ENCODE results near the gene CA11. TPM values are rescaled to one million over a fixed set of nuclear protein-coding genes. Genes with fewer than 3 reads are reported as not detected.

CA11 gene
- total and polyA plus RNA-seq, 4 donors = 0.88 to 13.0 (median 5.1) TPM

- ATAC-seq (ENCODE audit: insufficient read depth, low FRiP score) (no peak), DNase-seq (no peak)
- Histone ChIP-seq H3K9me3 (ENCODE audit: control insufficient read depth in 4 of 4, insufficient read depth in 3 of 4, low read length in 3 of 4) (no peaks in the 10 kb centered on the region), H3K27me3 (ENCODE audit: control insufficient read depth in 3 of 3, insufficient read depth in 3 of 3, low read length in 2 of 3) (no peaks in the 10 kb centered on the region), H3K4me1 (ENCODE audit: control insufficient read depth in 5 of 5, insufficient read depth in 5 of 5, low read length in 5 of 5) (no peaks in the 10 kb centered on the region), H3K36me3 (ENCODE audit: control insufficient read depth in 4 of 4, insufficient read depth in 4 of 4, low read length in 4 of 4) (no peaks in the 10 kb centered on the region), H3K27ac (ENCODE audit: low read depth in 1 of 2, low read length in 1 of 2) (no peak overlapping the region), H3K4me3 (no peak overlapping the region), H3K9ac (ENCODE audit: insufficient read depth in 1 of 2, low read length in 2 of 2) (no peak overlapping the region)
- TF ChIP-seq CTCF (IDR thresholded peaks at IDR 0.05; ENCODE audit: control extremely low read depth, extremely low read depth) = no peak
- 73 to 76% methylated on average over 37 to 39 of the region's 39 CpGs for WGBS, 2 donors
Observed at GRCh38 chr19:48596679-48597465, 49.1 kb downstream of the CA11 start.

DNA sequence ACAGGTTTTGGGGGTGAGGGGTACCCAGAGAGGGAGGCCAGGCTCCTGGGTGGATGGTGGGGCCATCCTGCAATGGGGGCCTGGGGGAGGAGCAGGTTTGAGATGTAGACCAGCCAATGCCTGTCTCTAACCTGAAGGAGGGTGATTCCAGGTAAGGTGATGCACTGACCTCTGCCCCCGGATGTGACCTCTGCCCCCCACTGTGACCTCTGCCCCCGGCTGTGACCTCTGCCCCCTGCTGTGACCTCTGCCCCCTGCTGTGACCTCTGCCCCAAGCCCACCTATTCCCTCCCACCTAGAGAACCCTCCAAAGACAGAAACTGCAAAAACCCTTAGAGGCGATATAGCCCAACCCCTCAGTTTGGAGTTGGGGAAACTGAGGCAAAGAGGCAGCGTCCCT lies 49.8 kb downstream of the CA11 start:
- no peak for TF ChIP-seq CTCF (IDR thresholded peaks at IDR 0.05; ENCODE audit: control extremely low read depth, extremely low read depth)
- no peak overlapping the region for H3K9ac ChIP-seq (ENCODE audit: insufficient read depth in 1 of 2, low read length in 2 of 2)
- H3K27me3 ChIP-seq (ENCODE audit: control insufficient read depth in 3 of 3, insufficient read depth in 3 of 3, low read length in 2 of 3) = no peaks in the 10 kb centered on the region
- no peak for ATAC-seq (ENCODE audit: insufficient read depth, low FRiP score)
- no peaks in the 10 kb centered on the region for H3K9me3 ChIP-seq (ENCODE audit: control insufficient read depth in 4 of 4, insufficient read depth in 3 of 4, low read length in 3 of 4)
- H3K4me1 ChIP-seq (ENCODE audit: control insufficient read depth in 5 of 5, insufficient read depth in 5 of 5, low read length in 5 of 5) = no peaks in the 10 kb centered on the region
- DNase-seq = no peak
- no peak overlapping the region for H3K4me3 ChIP-seq
- WGBS, 2 donors = 89% methylated on average over 4 of the region's 4 CpGs
- H3K36me3 ChIP-seq (ENCODE audit: control insufficient read depth in 4 of 4, insufficient read depth in 4 of 4, low read length in 4 of 4) = no peaks in the 10 kb centered on the region
- no peak overlapping the region for H3K27ac ChIP-seq (ENCODE audit: low read depth in 1 of 2, low read length in 1 of 2)

DNA sequence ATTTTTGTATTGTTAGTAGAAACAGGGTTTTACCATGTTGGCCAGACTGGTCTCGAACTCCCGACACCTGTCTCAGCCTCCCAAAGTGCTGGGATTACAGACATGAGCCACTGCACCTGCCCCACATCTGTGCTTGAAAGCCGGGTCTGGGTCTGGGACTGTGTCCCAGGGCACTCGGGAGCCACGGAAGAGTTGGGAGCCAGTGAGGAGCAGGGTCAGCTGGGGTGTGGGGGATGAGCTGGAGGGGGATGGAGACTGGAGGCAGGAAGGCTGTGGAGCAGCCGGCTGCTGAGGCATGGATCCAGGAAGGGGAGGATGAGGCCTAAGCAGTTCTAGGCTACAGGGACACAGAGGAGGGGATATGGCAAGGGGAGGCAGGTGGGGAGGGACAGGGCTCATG lies 50.2 kb downstream of the CA11 start:
- DNase-seq (no peak), ATAC-seq (ENCODE audit: insufficient read depth, low FRiP score) (no peak)
- no peak overlapping the region for H3K27ac ChIP-seq (ENCODE audit: low read depth in 1 of 2, low read length in 1 of 2)
- H3K36me3 ChIP-seq (ENCODE audit: control insufficient read depth in 4 of 4, insufficient read depth in 4 of 4, low read length in 4 of 4) = no peaks in the 10 kb centered on the region
- H3K27me3 ChIP-seq (ENCODE audit: control insufficient read depth in 3 of 3, insufficient read depth in 3 of 3, low read length in 2 of 3) = no peaks in the 10 kb centered on the region
- H3K9ac ChIP-seq (ENCODE audit: insufficient read depth in 1 of 2, low read length in 2 of 2) = no peak overlapping the region
- TF ChIP-seq CTCF (IDR thresholded peaks at IDR 0.05; ENCODE audit: control extremely low read depth, extremely low read depth) = no peak
- no peaks in the 10 kb centered on the region for H3K9me3 ChIP-seq (ENCODE audit: control insufficient read depth in 4 of 4, insufficient read depth in 3 of 4, low read length in 3 of 4)
- no peaks in the 10 kb centered on the region for H3K4me1 ChIP-seq (ENCODE audit: control insufficient read depth in 5 of 5, insufficient read depth in 5 of 5, low read length in 5 of 5)
- H3K4me3 ChIP-seq = no peak overlapping the region
- WGBS, 2 donors = 80 to 87% methylated on average over 6 of the region's 6 CpGs

DNA sequence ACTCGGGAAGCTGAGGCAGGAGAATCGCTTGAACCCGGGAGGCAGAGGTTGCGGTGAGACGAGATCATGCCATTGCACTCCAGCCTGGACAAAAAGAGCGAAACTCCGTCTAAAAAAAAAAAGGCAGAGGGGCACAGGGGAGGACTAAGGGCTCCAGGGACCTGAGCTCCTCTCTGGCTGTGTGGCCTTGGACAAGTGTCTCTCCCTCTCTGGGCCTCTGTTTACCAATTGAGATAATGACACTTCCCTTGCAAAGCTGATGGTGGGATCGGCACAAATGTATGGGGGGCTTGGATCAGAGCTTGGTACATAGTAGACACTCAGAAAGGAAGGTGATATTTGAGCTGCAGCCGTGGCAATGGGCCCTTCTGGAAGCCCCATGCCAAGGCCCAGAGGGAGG lies 50.8 kb downstream of the CA11 start:
- 87 to 89% methylated on average over 9 of the region's 9 CpGs for WGBS, 2 donors
- no peaks in the 10 kb centered on the region for H3K36me3 ChIP-seq (ENCODE audit: control insufficient read depth in 4 of 4, insufficient read depth in 4 of 4, low read length in 4 of 4)
- H3K9me3 ChIP-seq (ENCODE audit: control insufficient read depth in 4 of 4, insufficient read depth in 3 of 4, low read length in 3 of 4) = no peaks in the 10 kb centered on the region
- no peak overlapping the region for H3K4me3 ChIP-seq
- DNase-seq (no peak), ATAC-seq (ENCODE audit: insufficient read depth, low FRiP score) (no peak)
- no peak overlapping the region for H3K9ac ChIP-seq (ENCODE audit: insufficient read depth in 1 of 2, low read length in 2 of 2)
- no peaks in the 10 kb centered on the region for H3K27me3 ChIP-seq (ENCODE audit: control insufficient read depth in 3 of 3, insufficient read depth in 3 of 3, low read length in 2 of 3)
- no peak overlapping the region for H3K27ac ChIP-seq (ENCODE audit: low read depth in 1 of 2, low read length in 1 of 2)
- TF ChIP-seq CTCF (IDR thresholded peaks at IDR 0.05; ENCODE audit: control extremely low read depth, extremely low read depth) = no peak
- H3K4me1 ChIP-seq (ENCODE audit: control insufficient read depth in 5 of 5, insufficient read depth in 5 of 5, low read length in 5 of 5) = no peaks in the 10 kb centered on the region
